ENCODE measurements around the gene ECE1.
A peak's percentile ranks its signal among the peaks of the same experiment; 100 is the strongest.

ECE1 gene

GRCh38 chr1:21289700-21290545, at the start of gene ECE1:
TSS of gene ECE1 (minus strand) at chr1:21290463. CDS start at chr1:21290414, 49 bp downstream.
- DNase-seq (ENCODE audit: low read depth): no peak

GRCh38 chr1:21339356-21340229, 49.3 kb upstream of the ECE1 start:
- DNase-seq (ENCODE audit: low read depth): no peak

GRCh38 chr1:21338573-21339355, 48.5 kb upstream of the ECE1 start:
- no peak for DNase-seq (ENCODE audit: low read depth)

GRCh38 chr1:21337928-21338572, 47.8 kb upstream of the ECE1 start:
- no peak for DNase-seq (ENCODE audit: low read depth)

GRCh38 chr1:21337454-21337927, 47.2 kb upstream of the ECE1 start:
- DNase-seq (ENCODE audit: low read depth): no peak

GRCh38 chr1:21337010-21337437, 46.8 kb upstream of the ECE1 start:
- no peak for DNase-seq (ENCODE audit: low read depth)

GRCh38 chr1:21335750-21336224, 45.5 kb upstream of the ECE1 start:
- DNase-seq (ENCODE audit: low read depth): no peak

GRCh38 chr1:21335088-21335691, 44.9 kb upstream of the ECE1 start:
- DNase-seq (ENCODE audit: low read depth): no peak

- peak; percentile 83 for DNase-seq (ENCODE audit: low read depth)
Measured at GRCh38 chr1:21334214-21335087, 44.2 kb upstream of the ECE1 start.

- no peak for DNase-seq (ENCODE audit: low read depth)
Measured at GRCh38 chr1:21333824-21334213, 43.6 kb upstream of the ECE1 start.

GRCh38 chr1:21332554-21333311, 42.5 kb upstream of the ECE1 start:
- DNase-seq (ENCODE audit: low read depth): no peak

GRCh38 chr1:21331752-21332478, 41.7 kb upstream of the ECE1 start:
- DNase-seq (ENCODE audit: low read depth): no peak

GRCh38 chr1:21330544-21330943, 40.3 kb upstream of the ECE1 start:
- no peak for DNase-seq (ENCODE audit: low read depth)

GRCh38 chr1:21329209-21329844, 39.1 kb upstream of the ECE1 start:
- DNase-seq (ENCODE audit: low read depth): no peak

- DNase-seq (ENCODE audit: low read depth): no peak
Measured at GRCh38 chr1:21327566-21328323, 37.5 kb upstream of the ECE1 start.

GRCh38 chr1:21326861-21327344, 36.6 kb upstream of the ECE1 start:
- DNase-seq (ENCODE audit: low read depth): no peak

All from HS-27A (cell line).